HG02763 (cell line): ENCODE measurements around the gene BTBD9.

Experiments used
- ATAC-seq: cut with Tn5 transposase; IDR thresholded peaks from one replicate; pipeline ENCODE4 v1.9.1; 2021; ENCODE audit warnings: mild to moderate bottlenecking, moderate library complexity; ENCODE audit not compliant: unreplicated experiment

BTBD9 gene

DNA sequence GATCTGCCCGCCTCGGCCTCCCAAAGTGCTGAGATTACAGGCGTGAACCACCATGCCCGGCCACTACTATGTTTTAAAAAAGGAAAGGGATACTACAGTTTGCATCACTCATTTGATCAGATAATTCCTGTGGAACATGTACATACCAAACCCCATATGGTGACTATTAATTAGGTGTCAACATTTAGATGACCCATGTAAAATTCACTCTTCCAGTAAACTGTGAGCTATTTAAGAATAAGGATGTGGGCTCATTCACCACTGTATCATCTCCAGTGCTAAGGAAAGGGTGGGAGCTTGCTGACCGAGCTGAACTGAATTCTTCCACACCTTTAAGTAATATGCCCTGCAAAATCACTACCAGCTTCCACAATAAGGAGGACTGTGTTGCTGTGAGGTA, 127.5 kb downstream of the BTBD9 start:
- ATAC-seq, result no peak

DNA sequence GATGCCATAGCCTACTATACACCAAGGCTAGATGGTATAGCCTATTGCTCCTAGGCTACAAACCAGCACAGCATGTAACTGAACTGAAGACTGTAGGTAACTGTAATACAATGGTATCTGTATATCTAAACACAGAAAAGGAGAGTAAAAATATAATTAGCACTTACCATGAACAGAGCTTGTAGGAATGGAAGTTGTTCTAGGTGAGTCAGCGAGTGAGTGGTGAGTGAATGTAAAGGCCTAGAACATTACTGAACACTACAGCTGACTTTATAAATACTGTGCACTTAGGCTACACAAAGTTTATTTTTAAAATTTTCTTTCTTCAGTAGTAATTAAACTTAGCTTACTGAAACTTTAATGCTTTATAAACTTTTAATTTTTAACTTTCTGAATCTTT, 129.5 kb downstream of the BTBD9 start:
- ATAC-seq, result no peak

DNA sequence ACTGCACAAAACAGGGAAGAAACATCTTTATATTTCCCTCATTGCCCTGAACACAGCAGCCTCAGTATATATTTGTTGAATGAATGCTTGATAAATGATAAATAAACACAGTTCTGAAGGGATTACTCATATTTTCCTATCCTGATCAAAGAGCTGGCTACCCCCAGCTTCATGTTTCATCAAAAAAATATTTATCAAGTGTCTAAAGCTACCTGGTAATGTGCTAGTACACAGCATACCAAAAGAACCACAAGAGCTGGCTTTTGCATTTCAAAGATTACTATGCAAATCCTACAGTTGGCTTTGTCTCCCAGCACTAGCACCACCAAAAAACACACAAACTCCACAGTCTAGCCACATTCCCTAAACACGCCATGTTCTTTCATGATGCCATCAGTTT, 130.0 kb downstream of the BTBD9 start:
- no peak for ATAC-seq

DNA sequence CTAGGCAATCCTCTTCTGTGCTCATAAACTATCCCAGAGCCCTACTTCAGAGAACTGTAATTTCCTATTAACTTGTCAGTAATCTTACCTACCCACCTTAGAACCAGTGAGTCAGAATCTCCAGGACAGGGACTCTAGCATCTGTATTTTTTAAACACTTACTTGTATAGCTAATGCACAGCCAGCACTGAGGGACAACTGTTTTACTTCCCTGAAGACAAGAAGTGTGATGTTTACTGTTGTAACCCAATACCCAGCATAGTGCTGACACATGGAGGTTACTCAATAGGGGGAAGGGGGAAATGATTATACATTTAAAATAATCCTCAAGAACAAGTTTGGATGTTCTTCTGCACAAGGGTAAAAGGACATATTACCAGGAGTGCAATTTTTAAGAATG, 130.8 kb downstream of the BTBD9 start:
- no peak for ATAC-seq

DNA sequence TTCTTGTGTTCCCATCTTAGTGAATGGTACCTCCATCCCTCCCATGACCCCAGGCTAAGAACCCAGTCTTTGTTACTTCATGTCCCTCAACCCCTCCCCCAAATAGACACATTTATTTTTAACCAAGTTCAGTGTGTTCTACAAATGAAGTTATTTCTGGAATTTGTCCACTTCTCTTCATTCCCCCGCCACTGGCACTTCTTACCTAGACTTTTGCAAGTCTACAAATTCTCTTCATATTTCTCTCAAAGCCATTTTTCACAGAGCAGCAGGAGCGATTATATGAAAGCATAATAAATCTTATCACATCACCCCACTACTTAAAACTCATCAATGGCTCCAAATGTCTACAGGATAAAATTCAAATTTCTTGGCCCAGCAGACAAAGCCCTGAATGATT, 131.4 kb downstream of the BTBD9 start:
- ATAC-seq, result no peak

DNA sequence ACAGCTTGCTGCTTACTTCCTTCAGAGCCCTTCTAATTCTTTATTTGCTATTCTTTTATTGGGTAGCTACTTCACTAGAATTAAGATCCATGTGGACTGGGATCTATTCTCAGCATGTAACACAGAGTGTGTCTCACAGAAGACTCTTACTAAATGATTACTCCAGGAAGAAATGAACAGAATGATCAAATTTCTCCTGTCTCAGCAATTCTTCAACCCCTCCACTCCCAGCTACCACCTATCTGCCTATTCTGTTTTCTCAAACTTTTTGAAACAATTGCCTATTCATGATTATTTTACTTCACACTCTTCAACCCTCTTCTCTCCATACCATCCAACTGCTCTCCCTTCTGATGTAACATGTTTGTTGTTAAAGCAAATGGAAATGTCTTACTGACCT, 132.6 kb downstream of the BTBD9 start:
- no peak for ATAC-seq

DNA sequence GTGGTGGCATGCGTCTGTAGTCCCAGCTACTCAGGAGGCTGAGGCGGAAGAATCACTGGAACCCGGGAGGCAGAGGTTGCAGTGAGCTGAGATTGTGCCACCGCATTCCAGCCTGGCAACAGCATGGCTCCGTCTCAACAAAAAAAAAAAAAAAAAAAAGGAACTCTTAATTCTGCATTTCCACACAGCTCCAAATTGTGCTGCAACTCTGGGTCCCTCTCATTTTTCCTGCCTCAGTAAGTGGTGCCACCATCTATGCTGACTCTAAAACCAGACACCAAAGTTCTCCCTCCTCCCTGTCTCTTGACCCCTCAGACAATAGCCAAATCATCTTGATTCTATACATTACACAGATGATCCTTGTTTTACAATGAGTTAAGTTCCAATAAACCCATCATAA, 133.9 kb downstream of the BTBD9 start:
- ATAC-seq, result no peak

DNA sequence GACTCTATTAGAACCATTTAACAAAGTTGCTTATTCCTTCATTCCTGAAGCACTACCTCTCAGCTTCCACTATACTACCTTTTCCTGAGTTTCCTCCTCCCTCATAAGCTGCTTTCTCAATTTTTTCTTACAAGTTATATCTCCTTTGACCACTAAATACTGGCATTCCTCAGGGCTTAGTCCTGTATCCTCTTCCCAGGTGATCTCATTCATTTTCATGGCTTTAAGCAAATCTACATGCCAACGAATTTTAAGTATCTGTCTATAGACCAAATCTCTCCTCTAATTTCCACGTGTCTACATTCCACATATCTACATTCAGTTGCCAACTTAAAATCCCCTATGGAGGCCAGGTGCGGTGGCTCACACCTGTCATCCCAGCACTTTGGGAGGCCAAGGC, 134.7 kb downstream of the BTBD9 start:
- no peak for ATAC-seq

DNA sequence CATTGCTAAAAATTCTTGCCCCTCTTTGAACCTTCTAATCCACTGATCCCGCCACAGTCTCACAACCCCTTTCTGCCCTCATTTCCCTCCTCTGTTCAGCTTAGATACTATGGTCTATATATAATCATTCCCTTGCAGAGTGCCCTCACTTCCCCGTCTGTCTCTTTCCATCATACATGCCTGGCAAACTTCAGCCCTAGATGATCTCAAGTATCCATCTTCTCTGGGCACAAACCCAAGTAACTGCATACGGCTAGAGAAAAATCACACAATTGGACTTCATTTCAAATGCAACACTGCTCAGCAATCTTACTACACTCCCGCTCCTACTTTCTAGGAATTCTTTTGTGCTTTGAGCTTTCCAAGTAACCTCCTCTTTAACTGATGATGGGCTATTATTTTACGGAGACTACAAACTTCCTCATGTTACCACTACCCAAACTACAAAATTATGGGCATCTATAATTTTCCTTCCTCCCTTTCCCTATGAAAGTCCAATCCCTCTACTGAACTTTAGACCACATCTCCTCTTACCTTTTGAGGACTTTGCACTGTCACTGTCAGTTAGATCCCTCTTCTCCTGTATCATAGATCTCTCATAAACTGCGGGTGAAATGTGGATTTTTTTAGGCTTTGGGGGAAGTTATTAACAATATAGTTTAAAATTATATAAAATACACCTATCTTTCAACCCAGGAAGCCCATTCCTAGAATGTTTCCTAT, 135.6 kb downstream of the BTBD9 start:
- no peak for ATAC-seq

DNA sequence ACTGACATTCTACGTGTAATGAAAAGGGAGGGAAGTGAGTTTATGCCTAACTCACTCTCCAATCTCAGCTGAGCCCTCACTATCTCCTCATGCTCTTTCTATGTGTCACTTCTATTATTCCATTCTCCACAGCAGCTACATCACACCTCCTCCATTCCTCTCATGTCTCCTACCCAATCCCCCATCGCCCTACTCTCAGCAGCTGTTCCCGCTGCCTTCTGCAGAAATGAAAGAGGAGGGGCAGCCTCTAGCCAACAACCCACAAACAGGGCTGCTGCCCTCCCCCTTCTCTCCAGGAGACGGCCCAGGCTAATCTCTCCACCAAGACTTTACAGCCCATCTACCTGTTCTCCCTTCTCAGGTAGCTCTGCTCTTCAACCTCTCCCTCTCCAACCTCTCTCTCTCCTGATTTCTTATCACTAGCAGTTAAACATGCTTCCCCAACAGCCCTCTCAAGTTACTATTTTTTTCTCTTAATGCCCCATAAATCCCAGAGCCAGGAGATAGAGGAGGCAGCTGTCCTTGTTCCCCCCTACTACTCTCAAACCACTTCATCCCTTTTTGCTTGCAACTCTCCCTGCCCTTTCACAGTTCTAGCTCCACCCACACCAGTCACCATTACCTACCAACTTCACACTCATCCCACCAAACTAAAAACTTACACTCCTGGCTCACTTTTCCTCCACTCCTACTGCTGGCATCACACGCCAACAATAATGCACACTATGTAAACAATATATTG, 136.5 kb downstream of the BTBD9 start:
- ATAC-seq, result no peak

DNA sequence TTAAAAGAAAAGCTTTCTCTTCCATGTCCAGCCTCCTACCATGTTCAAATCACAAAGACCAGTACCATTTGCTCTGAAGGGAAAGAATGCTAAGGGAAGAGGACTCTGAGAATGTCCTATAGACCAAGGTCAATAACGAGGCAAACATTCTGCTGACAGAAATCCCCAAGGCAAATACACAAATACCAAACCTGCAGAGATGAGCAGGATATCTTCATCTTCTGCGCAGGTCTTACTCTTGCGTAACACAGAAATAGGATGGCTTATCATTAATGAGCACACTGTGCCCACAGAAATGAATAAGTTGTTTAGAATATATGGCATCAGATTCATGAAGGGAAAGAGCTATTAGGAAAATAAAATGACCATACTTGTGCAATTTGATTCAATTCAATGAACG, 137.3 kb downstream of the BTBD9 start:
- ATAC-seq, result no peak

DNA sequence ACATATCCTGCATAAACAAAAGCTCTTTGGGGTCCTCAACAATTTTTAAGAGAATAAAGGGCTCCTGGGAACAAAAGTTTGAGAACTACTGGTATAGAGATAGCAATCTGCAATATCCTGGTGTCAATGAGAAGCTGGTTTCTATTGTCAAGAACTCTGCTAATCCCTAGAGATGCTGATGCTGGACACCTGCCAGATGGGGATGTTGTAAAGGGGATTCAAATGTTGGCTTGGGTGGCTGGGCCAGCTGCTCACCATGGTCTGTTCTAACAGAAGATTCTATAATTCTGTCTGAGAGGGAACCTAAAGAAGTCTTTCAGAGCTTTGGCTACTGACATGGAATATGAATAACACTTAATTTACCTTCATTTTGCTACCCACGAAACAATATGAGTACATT, 137.8 kb downstream of the BTBD9 start:
- no peak for ATAC-seq

DNA sequence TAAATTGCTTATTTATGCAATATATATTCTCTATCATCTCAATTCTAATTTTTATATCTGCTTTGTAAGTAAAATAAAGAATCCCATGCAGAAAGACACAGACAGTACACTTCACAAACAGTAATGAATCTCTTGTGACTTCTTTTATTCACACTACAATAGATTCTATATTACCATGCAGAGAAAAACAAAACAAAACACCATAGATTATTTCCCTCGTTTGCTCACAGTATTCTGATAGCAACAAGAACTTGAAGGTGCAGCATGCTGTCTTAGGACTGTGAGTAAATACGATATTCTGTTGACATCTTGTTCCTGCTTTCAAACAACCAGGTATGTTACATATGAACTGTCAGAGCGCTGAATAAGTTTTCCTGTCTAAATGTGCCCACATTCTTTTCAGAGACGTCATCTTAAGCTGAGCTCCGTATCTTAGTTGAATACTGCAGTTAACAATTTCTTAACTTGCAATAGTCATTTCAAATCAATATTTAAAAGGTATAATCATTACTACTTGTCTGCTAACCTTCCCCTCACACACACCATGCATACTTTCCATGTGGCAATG, 140.1 kb downstream of the BTBD9 start:
- ATAC-seq, result no peak

DNA sequence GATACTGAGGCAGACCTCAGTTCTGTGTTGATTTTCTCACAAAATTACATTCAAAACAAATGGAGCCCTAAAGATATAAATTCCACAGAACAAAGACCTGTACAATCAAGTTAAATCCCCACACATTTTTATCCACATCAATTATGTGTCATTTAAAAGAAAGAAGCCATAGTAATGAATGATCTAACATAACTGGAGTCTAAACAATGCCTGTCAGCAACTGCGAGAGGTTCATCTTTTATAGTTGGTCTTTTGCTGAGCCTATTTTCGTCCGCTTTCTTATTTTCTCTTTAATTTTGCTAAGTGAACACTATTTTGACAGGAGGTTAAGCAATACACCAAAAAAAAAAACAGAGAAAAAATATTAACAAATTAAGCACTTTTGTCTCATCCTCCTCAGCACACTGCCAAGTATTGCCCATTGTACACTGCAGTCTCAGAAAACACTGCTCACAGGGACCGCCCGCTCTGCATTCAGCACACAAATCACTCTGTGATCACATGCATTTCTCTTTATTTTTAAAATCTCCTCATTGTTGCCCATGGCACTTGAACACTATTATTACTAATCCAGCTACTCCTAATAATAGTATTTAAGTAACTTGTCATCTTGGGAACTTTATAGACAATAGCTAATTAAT, 140.8 kb downstream of the BTBD9 start:
- ATAC-seq, result no peak

DNA sequence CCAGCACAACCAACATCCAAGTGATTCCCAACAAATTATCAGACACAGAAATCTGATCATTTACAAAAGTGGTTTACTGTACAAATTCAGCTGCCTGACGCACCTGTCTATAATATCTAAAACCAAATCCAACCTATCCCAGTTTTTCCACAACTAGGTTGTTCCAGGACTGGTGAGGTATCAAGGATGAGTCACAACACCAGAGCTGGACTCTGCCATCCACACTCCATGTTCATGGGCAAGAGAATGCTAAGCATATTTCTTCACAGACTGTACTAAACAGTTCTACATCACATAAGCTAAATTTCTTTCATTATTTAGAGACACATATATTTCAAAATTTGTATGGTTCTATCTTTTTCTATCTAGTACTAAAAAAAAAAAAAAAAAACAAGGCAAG, 141.6 kb downstream of the BTBD9 start:
- ATAC-seq, result no peak

DNA sequence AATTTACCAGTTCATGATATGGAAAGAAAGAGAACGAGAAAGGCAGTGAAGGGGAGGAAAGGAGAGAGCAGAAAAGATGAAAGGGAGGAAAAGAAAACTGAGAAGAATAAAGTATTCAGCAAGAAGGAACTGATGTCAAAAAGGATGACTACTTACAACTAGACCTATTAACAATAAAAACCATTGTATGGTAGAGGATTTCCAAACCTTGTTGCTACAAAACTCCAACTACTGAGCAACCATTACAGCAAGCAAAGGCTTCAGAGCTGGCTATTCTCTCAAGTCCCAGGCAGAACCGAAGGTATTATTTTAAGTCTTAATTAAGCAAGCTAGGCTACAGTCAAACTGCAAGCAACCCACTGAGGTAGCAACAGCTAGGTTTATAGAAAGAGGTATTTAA, 142.2 kb downstream of the BTBD9 start:
- ATAC-seq, result no peak

DNA sequence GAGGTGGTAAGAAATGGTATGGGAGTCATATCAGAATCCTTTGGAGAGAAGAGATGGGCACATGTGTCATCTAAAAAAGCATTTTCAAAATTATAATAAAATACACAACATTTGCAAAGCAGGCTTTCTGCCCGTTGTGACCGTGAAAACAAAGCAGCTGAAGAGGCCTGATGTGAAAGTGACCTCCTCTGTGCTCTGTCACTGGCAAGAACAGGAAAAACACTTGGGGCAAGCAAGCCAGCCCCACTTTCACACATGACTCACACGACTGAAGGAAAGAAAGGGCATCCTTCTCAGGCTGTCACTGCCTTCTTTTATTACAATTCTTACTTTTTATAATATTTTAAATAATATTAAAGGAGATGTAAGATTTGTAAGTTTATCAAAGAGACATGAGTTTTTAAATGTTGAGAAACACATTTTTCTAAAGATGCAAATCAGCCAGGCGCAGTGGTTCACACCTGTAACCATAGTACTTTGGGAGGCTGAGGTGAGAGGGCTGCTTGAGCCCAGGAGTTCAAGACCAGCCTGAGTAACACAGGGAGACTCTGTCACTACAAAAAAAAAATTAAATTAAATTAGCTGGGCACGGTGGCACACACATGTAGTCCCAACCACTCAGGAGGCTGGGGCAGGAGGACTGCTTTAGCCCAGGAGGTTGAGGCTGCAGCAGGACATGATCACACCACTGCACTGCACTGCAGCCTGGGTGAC, 143.7 kb downstream of the BTBD9 start:
- no peak for ATAC-seq

DNA sequence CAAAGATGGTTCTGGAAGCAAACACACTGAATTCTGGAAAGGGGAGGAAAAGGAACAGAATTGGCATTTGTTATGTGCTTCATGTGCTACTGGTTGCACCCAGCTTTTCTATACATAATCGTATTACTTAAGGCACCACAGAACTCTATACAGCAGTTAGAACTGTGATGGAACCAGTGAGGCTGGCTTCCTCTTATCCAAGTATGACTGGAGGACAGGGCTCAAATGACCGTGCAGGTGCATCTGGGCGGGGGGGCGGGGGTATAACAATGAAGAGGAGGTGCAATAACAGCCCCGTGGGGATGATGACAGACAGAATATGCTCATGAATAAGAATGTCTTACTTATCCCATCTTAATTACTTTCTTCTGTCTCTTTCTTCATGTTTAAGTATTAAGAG, 144.2 kb downstream of the BTBD9 start:
- no peak for ATAC-seq

DNA sequence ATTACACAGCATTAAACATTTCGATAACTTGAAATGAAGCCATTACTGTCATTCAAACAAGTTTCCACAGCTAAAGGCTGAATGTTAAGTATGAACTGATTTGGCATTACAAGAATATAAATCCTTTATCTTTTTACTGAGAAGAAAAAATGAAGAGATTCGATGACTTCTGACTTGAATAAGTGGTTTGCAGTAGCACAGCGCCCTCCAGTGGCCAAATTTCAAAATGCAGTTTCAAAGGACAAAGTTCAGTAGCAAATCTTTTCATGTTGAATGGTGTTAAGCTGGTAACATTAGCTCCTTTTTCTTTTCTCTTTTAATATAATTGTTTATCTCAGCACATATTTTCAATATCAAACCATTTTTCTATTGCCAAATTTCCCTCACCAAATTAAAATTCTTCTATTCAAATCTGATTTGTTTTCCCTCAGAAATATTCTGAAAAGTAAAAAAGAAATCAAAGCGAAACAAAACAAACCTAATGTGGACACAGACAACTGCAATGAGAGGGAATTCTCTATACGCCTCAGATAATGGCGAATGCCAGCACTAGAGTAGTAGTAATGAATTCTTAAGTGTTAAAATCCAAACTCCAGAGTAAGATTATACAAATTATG, 145.7 kb downstream of the BTBD9 start:
- no peak for ATAC-seq

DNA sequence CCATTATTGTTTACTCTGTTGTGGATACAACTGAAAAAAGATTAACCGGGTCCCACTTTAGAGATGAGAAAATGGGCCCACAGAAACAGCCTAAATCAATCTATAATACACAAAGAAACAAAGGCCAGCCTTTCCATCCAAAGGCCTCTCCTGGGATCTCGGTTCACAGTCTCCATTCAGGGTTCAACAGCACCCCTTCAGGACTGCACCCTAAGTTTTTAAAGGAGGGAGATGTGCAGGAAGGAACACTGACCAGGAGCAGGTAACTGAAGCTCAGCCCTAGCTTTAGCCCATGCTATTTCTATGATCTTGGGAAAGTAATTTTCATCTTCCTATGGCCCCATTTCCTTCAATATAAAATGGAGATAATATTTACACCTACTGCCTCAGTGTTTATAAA, 147.7 kb downstream of the BTBD9 start:
- no peak for ATAC-seq

DNA sequence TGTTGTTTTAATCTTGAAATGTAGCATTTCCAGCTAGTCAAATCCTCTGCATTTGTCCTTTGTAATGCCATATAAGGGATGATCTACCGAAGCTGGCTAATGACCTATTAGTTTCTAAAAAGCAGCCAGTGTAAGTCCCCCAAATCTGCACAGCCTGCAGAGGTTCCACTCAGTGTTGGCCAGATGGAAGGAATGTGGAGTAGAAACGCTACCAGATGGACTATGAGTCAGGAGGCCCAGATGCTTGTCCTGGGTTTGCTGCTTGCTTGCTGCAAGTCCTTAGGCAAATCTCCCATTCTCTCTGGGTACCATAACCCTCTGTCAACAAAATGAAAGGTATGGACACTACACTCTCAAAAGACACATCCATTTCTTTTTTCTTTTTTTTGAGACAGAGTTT, 149.8 kb downstream of the BTBD9 start:
- no peak for ATAC-seq
